GM12873 (cell line): ENCODE measurements around the gene F8.
"Not testable (repeated sequence)": the region's sequence is repeated elsewhere in the genome, so short reads cannot be mapped to it uniquely, and the experiment has no call there.

Experiments used
- CTCF ChIP-seq: IDR thresholded peaks from 2 replicates; pipeline ENCODE4 v1.5.1; 2012; ENCODE audit warnings: low read depth, mild to moderate bottlenecking, moderate library complexity, low read length, control low read depth; ENCODE audit not compliant: insufficient read depth; ENCODE audit errors: missing control alignments

Gene F8

GRCh38 chrX:154890990-154891639, 131.4 kb downstream of the F8 start:
- TF ChIP-seq CTCF = no peak

- TF ChIP-seq CTCF = not testable (repeated sequence)
Observed at GRCh38 chrX:154886069-154886788, 136.3 kb downstream of the F8 start, which contains the start of gene F8A1. F8A1 (plus strand) TSS chrX:154886355; CDS start chrX:154886375, 20 bp downstream.

- no peak for TF ChIP-seq CTCF
Observed at GRCh38 chrX:154873329-154873728, 149.2 kb downstream of the F8 start.

- TF ChIP-seq CTCF = no peak
Observed at GRCh38 chrX:154855256-154855655, 167.3 kb downstream of the F8 start.

- TF ChIP-seq CTCF = no peak
Observed at GRCh38 chrX:154850957-154851611, 171.4 kb downstream of the F8 start.

- peak; percentile 50 for TF ChIP-seq CTCF
Observed at GRCh38 chrX:154840856-154841255, 181.7 kb downstream of the F8 start.

GRCh38 chrX:154836163-154836562, 186.4 kb downstream of the F8 start:
- TF ChIP-seq CTCF = no peak
